GM19351 (cell line): Measurements from ENCODE around the gene PPID.
"Not testable (repeated sequence)": the region's sequence is repeated elsewhere in the genome, so short reads cannot be mapped to it uniquely, and the experiment has no call there.

Experiments
- ATAC-seq: cut with Tn5 transposase; IDR thresholded peaks from one replicate; pipeline ENCODE4 v1.9.1; 2021; ENCODE audit warnings: mild to moderate bottlenecking, moderate library complexity; ENCODE audit not compliant: unreplicated experiment

The PPID gene

DNA sequence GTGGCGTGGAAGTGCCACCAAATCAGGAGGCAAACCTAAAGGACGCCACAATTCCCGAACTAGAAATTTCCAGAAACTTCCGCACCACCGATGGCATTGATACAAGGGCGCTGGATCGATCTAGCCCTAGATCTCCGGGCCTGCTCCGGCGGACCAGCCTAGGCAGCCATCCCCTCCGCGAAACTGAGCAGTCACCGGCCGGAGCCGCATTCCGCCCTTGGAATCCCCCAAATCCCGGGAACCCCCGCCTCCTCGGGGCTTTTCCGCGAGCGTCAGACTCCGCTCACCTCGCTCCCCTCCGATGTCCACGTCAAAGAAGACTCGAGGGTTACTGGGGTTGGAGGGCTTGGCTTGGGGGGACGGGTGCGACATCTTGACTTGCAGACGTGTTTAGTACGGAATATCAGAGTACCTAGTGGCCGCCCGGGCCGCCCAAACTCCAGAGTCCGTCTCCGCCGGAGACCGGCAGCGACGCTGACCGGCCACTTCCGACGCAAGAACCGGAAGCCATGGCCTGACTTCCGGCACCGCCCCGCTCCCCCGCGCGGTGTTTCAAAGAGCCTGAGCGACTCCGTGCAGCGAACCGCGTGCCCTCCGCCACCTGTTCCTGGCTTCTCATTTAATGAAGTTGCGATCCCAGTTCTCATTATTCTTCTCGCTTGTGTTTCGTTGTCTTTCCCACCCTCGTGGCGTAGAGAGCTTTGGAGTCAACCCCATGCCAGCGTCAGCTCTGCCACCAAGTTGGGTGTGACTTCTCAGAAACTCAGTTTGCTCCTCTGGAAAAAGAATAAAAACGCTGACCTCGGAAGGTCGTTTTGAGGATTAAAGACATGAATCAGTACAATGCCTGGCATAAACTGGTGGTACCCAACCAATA lies at the start of gene PPID:
TSS of gene PPID (minus strand) at position 480 of the 877 bp plus-strand sequence. CDS start at position 372, 108 bp downstream.
- peak; percentile 97 for ATAC-seq

GRCh38 chr4:158771776-158772175 lies 48.6 kb upstream of the PPID start:
- no peak for ATAC-seq

DNA sequence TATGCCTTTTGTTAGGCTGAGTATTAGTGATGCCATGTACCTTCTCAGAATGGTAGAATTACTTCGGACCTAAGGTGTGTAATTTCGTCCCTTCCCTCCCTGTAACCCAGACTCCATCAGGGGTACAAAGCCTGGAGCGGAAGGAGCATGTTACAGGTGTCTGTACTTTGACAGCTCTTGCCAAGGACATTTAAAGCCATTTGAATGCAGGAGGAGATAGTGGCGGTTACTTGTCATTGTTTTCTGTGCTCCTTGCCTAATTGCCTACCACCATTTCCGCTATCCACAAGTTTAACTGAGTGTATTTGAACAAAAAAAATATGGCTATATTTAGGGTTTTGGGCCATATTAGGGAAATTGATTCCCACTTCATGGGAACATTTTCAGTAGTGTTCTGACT lies 47.5 kb upstream of the PPID start:
- no peak for ATAC-seq

DNA sequence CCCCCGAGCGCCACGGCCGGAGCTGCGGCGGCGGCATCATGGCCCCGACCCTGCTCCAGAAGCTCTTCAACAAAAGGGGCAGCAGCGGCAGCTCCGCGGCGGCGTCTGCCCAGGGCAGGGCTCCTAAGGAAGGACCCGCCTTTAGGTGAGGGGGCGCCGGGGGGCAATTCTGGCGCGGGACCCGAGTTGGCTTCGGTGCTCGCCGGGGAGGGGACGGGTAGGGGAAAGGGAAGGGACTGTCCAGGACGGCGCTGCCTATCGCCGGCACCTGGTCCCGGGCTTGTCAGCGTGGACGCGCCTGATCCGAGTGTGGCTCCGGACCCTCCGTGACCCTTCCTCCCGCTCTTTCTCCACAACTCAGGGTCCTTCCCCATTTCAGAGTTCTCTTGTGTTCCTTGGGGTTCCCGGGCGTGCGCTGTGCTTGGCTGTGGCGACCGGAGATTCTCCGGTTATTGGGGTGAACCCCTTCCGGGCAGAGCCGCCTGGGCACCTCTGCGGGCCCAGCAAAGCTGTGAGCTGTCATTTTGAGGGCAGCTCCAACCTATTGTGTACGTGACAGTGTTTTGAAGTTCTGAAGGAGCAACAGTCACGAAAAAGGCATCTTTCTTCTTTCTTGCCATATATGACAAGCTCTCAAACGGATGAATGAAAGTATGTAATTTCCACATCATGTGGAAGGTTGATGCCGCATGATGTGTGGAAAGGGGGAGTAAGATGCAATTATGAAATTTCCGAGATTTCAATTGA lies 46.2 kb upstream of the PPID start:
- ATAC-seq: peak; percentile 26

DNA sequence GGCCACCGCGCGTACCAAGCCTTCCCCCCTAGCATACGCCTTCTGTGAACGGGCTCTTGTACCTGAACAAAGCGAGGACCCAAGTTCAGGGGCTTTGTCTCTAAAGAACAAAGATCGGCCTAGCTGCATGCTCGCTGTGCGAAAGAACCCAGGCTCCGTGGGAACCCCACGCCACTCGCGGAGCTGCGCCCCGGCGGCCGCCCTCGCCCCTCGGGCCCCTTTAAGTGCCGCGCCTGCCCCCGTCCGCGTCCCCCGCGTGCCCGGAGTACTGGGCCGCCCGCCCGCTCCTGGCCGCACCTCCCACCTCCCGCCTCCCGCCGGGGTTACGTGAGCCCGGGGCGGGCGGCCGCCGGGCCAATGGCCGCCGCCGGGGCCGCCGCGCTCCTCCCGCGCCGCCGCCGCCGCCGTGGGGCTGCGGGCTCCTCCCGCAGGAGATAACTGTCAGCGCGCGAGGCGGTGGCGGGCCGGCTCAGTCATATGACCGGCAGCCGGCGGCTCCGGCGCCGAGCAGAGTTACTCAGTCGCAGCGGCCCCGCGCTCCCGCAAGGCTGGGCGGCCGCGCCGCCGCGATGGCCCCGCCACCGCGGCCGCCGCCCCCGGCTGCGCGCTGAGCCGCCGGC lies 45.5 kb upstream of the PPID start, which contains the start of gene FNIP2:
TSS of gene FNIP2 (plus strand) at position 472 of the 620 bp plus-strand sequence. CDS start 187 bp downstream, outside the sequence.
- ATAC-seq: peak; percentile 77

DNA sequence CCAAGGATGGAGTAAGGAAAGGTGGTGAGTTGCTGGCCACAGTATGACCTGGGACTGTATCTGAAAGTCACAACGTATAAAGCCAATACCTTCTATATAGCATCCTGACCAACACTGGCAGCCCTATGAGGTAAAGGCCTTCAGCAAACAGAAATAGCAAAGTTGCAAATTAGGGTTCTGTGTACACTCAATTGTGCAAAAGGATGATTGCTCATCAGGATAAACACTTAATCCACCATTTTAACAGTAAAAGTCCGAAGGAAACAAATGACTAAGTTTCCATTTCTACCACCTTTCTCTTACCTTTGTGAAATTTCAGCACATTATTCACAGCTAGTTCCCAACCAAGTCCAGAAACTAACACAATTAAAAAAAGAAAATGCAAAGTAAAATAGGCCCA lies 44.3 kb upstream of the PPID start:
- no peak for ATAC-seq

DNA sequence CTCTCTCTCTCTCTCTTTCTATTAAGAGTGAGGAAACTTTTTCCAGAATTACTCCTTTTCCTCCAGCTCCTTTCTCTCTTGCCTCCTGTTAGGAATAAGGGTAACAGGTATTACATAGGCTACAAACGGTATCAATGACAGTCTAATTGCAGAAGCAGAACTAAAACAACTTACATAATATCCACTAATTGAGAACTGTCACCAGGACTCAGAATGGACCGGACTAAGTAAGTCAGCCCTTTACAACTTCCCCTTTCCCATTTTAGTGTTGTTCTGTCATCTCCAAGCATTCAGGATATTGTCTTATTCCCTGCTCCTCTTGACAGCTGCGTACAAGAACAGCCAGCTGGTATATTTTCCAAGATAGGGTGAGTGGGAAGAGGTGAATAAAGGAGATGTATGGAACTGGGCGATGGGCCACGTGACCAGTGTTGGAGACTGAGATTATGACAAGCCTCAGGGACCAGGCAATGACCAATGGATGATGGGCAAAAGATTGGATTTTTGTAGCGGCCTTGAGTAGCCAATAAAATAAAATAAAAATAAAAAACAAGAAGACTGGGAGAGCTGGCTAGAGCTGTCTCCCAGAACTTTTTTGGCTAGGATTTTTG lies 43.3 kb upstream of the PPID start:
- ATAC-seq: no peak

DNA sequence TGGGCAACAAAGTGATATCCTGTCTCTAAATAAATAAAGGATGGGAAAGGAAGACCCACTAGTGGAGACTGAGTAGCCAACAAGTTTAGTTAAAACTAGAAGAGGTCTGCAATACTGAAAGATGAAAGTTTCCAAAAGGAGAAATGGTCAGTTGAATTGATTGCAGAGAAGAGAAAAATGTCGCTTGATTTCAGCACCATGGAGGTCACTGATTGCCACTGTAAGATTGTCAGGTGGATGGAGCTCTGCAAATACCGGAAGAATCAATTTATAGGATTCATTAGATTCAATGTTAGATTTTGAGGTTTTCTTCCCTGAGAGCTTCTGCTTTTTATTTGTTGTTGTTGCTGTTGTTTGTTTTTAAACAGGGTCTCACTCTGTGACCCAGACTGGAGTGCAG lies 40.3 kb upstream of the PPID start:
- no peak for ATAC-seq

DNA sequence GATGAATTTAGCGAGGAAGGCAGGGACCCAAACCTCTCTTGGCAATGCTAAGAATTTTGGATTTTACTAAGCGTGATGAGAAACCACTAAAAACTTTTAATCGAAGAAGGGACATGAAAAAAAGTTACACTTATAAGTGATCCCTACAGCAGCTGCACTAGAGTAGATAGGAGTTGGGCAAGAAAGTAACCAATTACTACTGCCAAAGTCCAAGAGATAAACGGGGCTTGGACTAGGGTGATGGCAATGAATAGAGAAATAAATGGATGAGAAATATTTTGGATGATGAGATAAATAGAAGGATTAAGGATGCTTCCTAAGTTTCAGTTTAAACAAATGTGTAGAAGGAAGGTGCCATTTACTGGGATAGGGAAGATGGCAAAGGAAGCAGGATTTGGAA lies 39.4 kb upstream of the PPID start:
- ATAC-seq: no peak

DNA sequence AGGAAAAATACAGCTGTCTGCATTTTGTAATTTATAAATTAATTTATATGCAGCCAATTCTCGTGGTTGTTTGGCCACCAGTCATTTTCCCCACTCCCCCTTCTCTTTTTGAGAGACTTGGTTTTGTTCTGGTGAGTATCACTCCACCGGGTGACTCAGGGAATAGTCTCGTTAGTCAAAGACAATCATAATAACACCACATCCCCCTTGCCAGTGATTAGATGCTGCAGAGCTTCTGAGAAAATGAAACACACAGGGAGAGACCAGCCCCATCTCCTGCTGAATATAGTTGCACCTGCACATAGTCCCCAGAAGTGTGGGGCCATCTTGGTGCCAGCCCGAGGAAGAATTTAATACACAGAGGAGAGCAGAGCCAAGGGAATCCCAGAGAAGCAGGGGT lies 37.7 kb upstream of the PPID start:
- no peak for ATAC-seq

DNA sequence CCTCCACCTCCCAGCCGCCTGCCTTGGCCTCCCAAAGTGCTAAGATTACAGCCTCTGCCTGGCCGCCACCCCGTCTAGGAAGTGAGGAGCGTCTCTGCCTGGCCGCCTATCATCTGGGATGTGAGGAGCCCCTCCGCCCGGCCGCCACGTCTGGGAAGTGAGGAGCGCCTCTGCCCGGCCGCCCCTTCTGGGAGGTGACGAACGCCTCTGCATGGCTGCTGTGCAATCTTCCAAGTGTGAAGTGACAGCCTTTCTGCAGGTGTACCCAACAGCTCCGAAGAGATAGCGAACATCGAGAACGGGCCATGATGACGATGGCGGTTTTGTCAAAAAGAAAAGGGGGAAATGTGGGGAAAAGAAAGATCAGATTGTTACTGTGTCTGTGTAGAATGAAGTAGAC lies 36.3 kb upstream of the PPID start:
- ATAC-seq: not testable (repeated sequence)

DNA sequence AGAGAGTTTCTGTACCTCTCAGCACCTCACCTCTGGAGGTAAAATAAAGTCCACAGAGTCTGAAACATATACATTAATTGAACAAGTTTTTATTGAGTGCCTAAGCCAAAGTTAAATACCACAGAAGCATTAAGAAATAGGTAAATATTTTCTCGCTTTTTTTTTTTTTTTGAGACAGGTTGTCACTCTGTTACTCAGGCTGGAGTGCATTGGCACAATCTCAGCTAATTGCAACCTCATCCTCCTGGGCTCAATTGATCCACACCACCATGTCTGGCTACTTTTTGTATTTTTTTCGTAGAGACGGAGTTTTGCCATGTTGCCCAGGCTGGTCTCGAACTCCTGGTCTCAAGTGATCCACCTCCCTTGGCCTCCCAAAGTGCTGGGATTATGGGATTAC lies 35.5 kb upstream of the PPID start:
- no peak for ATAC-seq

DNA sequence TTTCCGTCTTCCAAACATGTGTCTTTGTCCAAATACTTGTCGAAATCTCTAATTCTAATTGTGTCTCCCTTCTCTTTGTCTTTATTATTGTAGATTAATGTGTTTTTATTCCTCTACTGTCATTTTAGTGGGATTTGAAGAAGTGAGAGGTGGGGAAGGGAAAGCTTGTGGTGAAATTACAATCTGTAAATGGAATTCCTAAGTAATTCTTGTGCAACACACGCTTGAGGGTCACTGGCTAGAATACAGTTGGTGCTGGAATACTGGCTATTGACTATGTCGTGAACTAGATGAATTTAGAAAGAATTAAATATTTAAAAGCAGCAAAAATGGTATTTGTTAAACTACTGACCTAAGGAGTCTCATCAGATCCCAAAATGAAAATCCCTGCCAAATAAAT lies 34.9 kb upstream of the PPID start:
- no peak for ATAC-seq

DNA sequence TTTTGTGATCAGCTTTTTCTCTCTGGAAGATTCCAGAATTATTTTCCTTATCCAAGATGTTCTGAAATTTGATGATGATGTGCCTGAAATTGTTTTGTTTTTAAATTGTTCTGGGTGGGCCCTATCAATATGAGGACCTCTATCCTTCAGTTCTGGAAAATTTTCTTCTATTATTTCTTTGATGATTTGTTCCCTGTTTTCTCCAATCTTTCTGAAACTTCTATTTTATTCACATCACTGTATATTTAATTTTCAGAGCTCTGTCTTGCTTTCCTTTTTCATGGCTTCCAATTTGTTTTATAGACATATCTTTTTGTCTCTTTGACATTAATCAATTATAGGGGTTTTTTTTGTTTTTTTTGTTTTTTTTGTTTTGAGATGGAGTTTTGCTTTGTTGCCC lies 33.4 kb upstream of the PPID start:
- no peak for ATAC-seq

- not testable (repeated sequence) for ATAC-seq
Measured at GRCh38 chr4:158755819-158756218, 32.6 kb upstream of the PPID start.

DNA sequence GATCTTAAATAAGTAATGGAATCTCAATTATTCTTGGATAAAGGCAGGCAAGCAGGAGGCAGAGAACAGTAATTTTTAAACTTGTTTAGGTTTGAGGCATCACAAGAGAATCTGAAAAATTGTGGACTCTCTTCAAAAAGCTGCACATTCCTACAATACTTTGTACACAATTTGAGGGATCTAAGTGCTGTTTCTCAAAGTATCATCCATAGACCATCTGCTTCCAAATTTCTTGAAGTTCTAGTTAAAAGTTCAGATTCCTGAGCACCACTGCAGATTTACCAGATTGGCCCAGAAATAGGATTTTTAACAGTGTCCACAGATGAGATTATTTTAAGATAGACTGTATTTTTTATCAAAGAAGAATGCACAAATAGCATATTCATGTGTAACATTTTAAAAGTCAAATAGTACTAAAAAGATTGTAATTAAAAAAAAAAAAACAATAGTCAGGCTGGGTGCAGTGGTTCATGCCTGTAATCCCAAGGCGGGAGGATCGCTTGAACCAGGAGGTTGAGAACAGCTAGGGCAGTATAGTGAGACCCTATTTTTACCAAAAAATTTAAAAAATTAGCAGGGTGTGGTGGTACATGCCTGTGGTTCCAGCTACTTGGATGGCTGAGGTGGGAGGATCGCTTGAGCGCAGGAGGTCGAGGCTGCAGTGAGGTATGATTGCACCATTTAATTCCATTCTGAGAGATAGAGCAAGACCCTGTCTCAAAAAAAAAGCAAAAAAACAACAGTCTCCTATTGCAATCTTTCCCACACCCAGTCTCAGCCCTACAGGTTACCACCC lies 31.4 kb upstream of the PPID start:
- no peak for ATAC-seq

- ATAC-seq: no peak
Measured at GRCh38 chr4:158750379-158750778, 27.2 kb upstream of the PPID start.

GRCh38 chr4:158746537-158746936 lies 23.3 kb upstream of the PPID start:
- not testable (repeated sequence) for ATAC-seq

GRCh38 chr4:158741326-158742021 lies 18.3 kb upstream of the PPID start:
- no peak for ATAC-seq

DNA sequence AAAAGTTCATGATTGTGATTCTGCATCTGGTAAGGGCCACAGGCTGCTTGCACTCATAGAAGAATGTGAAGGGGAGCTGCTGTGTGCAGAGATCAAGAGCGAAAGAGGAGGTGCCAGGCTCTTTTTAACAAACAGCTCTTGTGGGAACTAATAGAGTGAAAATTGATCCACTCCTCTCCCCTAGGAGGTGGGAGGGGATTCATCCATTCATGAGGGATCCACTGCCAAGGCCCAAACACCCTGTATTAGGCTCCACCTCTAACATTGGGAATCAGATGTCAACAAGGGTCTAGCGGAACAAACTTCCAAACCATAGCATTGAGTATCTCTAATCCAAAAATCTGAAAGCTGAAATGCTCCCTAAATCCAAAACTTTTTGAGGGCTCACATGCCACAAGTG lies 16.4 kb upstream of the PPID start:
- ATAC-seq: no peak
